ENCODE measurements around the gene FAT1.
A peak's percentile ranks its signal among the peaks of the same experiment; 100 is the strongest.

Gene FAT1

DNA sequence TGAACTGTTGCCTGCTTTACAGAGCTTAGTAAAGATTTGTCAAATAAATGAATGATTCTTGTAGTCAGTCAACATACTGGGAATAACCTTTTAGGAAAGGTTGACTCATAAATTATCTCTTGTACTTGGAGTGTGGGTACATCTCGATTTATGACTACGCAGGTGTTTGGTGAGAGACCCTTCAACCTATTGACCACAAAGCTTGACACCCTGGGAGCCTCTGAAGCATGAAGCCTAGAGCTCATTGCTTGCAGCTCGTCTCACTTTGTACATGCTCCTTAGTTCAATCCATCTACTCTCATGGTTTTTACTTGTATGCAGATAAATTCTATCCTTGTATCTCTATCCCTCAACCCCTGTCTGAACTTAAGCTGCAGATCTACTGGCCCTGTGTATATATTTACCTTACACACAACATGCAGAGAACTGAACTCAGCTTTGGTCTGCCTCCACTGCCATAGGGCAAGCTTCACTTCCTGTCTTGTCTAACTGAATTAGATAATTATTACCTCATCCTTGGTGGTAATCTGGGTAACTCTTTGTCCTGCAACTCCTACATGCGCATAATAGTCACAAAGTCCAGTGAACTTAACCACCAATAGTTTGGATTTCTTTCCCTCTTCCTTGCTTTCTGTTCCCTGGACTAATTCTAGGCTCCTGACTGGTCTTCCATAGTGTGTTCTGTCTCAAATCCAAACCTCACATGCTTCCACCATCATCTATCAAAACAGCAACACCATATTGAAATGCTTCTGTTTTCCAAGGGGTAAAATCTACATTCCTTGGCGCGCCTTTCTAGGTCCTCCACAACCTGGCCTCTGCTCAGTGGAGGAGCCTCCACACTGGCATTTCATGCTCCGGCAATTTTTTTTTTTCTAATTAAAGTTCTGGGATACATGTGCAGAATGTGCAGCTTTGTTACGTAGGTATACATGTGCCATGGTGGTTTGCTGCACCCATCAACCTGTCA is 32.2 kb upstream of the FAT1 start:
- no peak overlapping the region for H3K27ac ChIP-seq
- no peak overlapping the region for H3K4me3 ChIP-seq

GRCh38 chr4:186754976-186755375 is 31.3 kb upstream of the FAT1 start:
- Histone ChIP-seq H3K27ac (no peak overlapping the region), H3K4me3 (no peak overlapping the region)

DNA sequence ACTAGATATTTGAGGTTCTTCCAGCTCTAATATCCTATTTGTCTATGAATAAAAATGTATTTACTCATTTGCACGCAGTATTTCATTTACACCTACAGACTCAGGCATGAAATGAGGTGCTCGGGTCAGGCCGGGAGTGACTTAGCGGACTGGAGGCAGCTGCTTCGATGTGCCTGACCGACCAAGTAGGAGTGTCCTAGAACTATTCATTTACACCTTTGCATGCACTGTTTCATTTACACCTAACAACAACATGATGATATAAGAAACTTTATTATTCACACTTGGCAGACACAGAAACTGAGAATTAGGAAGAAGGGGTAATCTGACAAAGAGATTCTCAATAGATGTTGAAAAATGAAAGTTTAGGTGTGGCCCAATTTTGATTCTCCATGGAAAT is 28.7 kb upstream of the FAT1 start:
- no peak overlapping the region for H3K27ac ChIP-seq
- H3K4me3 ChIP-seq: no peak overlapping the region

- H3K27ac ChIP-seq: no peak overlapping the region
- H3K4me3 ChIP-seq: no peak overlapping the region
Measured at GRCh38 chr4:186749611-186750281, 26.1 kb upstream of the FAT1 start.

GRCh38 chr4:186746581-186746980 is 22.9 kb upstream of the FAT1 start:
- Histone ChIP-seq H3K4me3 (no peak overlapping the region), H3K27ac (no peak overlapping the region)

DNA sequence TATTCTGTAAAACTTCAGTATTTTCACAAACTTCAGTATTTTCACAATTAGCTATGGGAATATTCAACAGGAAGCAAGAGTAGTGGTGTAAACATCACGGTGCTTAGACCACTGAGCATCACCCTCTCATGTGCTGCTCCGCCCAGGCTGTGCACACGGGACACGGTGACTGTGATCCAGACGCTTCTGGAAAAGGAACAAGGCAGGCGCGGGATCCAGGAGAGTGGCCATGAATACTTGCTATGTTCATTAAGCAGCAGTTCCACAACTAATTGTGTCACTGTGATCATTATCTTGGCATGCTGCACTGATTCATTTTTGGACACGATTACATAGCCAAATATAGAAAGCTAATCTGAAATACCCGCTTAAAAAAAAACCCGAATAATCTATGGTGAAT is 19.6 kb upstream of the FAT1 start:
- no peak overlapping the region for H3K27ac ChIP-seq
- no peak overlapping the region for H3K4me3 ChIP-seq

DNA sequence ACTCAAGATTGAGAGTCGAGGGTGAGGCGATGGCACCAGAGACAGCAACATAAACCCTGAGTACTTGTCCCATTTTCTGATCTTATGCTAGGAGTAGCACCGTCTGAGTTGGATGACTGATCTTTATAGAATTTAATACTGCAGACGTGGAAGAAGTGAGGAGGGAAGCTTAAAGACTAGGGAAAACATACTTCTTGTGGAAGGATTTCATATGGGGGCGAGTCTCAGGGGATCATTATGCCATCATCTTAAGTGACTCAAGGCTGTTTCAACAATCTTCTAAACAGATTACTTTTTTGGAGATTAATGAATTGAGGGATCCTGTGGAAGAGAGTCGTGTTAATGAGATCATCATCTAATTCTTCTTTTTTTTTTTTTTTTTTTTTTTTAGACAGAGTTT is 17.2 kb upstream of the FAT1 start:
- no peak overlapping the region for H3K4me3 ChIP-seq
- no peak overlapping the region for H3K27ac ChIP-seq

- no peak overlapping the region for H3K4me3 ChIP-seq
- H3K27ac ChIP-seq: no peak overlapping the region
Measured at GRCh38 chr4:186739802-186740434, 16.3 kb upstream of the FAT1 start.

DNA sequence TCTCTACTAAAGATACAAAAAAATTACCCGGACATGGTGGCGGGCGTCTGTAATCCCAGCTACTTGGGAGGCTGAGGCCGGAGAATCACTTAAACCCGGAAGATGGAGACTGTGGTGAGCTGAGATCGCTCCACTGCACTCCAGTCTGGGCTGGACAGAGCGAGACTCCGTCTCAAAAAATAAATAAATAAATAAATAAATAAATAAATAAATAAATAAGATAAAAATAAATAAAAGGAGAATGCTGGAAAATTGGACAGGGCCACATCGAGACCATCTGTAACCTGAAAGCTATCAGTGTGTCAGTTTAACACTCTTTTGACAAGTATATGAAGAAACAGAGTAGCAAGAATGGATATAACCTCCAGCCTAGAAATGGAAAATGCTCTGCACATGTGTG is 15.7 kb upstream of the FAT1 start:
- no peak overlapping the region for H3K4me3 ChIP-seq
- H3K27ac ChIP-seq: no peak overlapping the region

GRCh38 chr4:186738421-186738820 is 14.8 kb upstream of the FAT1 start:
- no peak overlapping the region for H3K4me3 ChIP-seq
- no peak overlapping the region for H3K27ac ChIP-seq

DNA sequence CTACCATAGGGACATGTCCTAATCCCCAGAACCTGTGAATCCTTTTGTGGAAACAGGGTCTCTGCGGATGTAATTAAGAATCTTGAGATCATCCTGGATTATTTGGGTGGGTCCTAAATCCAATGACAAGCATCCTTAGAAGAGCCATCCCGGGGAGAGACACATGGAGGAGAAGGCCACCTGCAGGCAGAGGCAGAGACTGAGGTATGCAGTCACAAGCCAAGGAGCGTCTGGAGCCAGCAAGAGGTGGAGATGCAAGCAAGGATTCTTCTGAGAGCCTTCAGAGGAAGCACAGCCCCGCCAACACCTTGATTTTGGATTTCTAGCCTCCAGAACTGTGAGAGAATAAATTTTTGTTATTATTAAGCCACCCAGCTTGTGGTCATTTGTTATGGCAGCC is 13.8 kb upstream of the FAT1 start:
- no peak overlapping the region for H3K27ac ChIP-seq
- no peak overlapping the region for H3K4me3 ChIP-seq

DNA sequence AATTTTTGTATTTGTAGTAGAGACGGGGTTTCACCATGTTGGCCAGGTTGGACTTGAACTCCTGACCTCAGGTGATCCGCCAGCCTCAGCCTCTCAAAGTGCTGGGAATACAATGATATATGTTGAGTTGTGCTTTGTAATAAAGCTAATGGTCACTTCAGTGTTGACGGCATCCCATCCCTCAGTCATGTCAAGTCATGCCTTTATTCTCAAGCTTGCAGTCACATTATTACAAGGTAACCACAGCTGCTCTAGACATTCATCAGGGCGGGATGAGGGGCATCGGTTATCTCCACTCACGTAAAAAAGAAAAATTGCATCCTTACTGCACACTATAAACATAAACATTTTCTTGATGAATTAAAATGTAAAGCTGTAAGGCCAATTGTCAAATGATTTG is 12.8 kb upstream of the FAT1 start:
- H3K27ac ChIP-seq: no peak overlapping the region

GRCh38 chr4:186734251-186734650 is 10.6 kb upstream of the FAT1 start:
- no peak overlapping the region for H3K4me3 ChIP-seq
- no peak overlapping the region for H3K27ac ChIP-seq

More for the DNA sequence above, 12.8 kb upstream of the FAT1 start:
- no peak overlapping the region for H3K4me3 ChIP-seq

DNA sequence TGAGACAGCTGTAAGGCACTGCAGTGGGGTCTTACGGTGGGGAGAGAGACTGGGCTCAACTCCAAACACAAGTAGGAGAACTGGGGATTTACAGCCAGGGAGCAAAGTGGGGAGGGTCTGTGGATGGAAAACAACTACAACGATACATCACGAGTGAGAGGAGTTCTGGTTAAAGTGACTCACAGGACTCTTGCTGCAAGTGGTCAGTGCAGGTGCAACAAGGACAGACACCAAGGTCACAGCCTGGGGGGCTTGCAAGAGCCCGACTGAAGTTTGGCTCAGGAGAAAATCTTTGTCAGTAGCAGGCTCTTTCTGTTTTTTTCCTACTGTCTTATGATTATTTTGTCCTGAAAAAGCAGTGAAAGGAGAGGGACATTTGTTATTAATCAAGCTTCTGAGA is 10.1 kb upstream of the FAT1 start:
- no peak overlapping the region for H3K4me3 ChIP-seq
- H3K27ac ChIP-seq: no peak overlapping the region

DNA sequence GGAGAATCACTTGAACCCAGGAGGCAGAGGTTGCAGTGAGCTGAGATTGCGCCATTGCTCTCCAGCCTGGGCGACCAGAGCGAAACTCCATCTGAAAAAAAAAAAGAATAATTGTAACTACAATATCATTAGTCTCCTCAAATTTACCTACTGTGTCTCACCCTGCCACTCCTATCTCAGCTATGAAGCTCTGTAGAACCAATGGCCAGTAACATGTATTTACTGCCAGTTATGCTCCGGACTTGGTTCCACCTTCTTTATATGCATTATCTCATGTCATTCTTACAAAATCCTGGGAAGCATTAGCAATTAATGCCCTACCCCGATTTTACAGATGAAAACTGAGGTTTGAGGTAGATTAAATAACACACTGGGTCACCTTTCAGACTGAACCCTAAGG is 7.0 kb upstream of the FAT1 start:
- no peak overlapping the region for H3K27ac ChIP-seq

DNA sequence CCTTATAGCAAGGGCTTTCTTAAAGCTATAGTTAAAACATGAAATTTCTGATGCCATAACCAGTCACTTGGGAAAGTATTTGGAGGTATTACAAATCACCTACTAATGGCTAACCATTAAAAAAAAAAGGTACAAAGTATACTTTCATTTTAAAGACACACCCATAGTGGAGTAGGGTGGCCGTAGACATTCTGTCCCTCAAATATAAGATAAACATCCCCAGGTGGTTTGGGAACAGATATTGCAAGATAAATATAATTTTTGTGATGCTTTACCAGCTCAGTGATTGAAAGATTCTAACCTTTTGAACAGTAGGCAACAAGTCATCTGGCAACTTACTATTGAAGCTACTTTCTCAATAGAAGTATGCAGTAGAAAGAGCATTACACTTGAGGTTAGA is 6.2 kb upstream of the FAT1 start:
- no peak overlapping the region for H3K4me3 ChIP-seq
- H3K27ac ChIP-seq: no peak overlapping the region

More for the DNA sequence above, 7.0 kb upstream of the FAT1 start:
- no peak overlapping the region for H3K4me3 ChIP-seq

DNA sequence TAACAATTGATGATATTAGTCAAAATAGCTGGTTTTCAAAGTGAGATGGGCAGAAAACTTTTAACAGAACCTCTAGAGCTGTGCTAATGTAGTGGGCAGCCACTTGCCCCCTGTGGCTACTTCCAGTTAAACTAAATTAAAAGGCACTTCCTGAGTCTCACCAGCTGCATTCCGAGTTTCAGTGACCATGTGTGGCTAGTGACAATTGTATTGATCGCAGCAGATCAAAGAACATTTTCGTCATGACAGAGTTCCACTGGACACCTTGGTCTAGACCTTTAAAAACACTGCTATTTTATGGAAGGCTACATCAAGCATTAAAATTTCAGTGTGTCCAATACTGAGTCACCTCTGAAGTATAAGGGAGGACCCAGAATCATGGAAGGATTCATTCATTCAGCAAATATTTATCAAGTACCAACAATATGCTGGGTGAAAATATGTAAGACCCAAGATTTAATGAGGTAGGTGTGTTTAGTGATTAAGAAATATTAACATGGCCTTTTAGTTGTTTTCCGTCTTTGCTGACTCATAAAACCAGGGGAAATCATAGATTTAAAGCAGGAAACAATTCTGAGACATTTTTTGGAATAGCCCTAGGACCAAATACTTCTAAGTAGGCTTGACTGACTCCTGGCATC is 5.1 kb upstream of the FAT1 start:
- H3K27ac ChIP-seq: peak overlapping the region in 8 of 21 experiments; percentile 3 to 92 (median 34)
- H3K4me3 ChIP-seq: no peak overlapping the region

- Histone ChIP-seq H3K4me3 (peak overlapping the region in 2 of 7 experiments; percentile 61 to 79), H3K27ac (peak overlapping the region in 10 of 21 experiments; percentile 6 to 94 (median 36))
Measured at GRCh38 chr4:186727977-186728519, 4.4 kb upstream of the FAT1 start.

- Histone ChIP-seq H3K4me3 (peak overlapping the region; percentile 49 to 79 (median 68)), H3K27ac (peak overlapping the region in 20 of 21 experiments; percentile 56 to 95 (median 89))
Measured at GRCh38 chr4:186727169-186727976, 3.7 kb upstream of the FAT1 start.

Measured in skin epidermis (tissue), 12 donors.